NB4 (cell line): Measurements from ENCODE around the gene RILP.

ENCODE experiments used
- DNase-seq: peaks from one replicate; pipeline ENCODE4 v3.0.0; 2010; ENCODE audit warnings: low read depth
- H3K4me3 ChIP-seq: one replicate; pipeline ENCODE4 v1.5.1; 2011; ENCODE audit warnings: mild to moderate bottlenecking, low read depth, low read length, moderate library complexity
- MAX ChIP-seq: IDR thresholded peaks from 2 replicates; pipeline ENCODE4 v1.6.1; 2011; ENCODE audit warnings: low read depth, low read length
- MYC ChIP-seq: IDR thresholded peaks from 2 replicates; pipeline ENCODE4 v1.6.1; 2011; ENCODE audit warnings: low read depth, low read length
- POLR2A ChIP-seq: IDR thresholded peaks from 2 replicates; pipeline ENCODE4 v1.6.1; 2011; ENCODE audit warnings: mild to moderate bottlenecking; ENCODE audit not compliant: insufficient read length; ENCODE audit errors: extremely low read depth
- TF ChIP-seq, protein P1 (sequence below): IDR thresholded peaks from one replicate; pipeline ENCODE4 v1.5.1; 2012; ENCODE audit warnings: low read depth, low read length

RILP gene

DNA sequence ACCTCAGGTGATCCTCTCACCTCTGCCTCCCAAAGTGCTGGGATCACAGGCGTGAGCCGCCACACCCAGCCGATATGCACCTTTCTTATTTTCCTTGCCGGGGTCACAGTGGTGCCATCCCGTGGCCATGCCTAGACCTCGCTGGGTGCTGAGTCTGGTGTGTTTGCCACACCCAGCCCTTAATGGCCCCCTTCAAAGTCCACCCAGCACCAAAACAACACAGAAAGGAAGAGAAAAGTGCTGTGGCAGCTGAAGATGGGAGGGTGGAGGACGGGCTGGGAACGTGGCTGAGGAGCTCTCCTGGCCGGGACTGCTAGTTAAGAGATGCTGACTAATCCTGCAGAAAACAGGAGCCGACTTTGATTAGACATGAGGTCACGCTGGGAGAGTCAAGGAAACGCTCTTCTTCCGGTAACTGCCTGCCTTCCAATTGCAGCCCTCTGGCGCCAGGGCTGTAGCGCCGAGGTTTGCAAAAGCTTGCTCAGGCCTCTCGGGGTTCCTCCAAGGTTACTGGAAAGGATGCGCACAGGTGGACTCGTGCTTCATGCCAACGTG is 32.0 kb downstream of the RILP start:
- no peak for DNase-seq
- no peak overlapping the region for H3K4me3 ChIP-seq
- TF ChIP-seq, protein P1, sequence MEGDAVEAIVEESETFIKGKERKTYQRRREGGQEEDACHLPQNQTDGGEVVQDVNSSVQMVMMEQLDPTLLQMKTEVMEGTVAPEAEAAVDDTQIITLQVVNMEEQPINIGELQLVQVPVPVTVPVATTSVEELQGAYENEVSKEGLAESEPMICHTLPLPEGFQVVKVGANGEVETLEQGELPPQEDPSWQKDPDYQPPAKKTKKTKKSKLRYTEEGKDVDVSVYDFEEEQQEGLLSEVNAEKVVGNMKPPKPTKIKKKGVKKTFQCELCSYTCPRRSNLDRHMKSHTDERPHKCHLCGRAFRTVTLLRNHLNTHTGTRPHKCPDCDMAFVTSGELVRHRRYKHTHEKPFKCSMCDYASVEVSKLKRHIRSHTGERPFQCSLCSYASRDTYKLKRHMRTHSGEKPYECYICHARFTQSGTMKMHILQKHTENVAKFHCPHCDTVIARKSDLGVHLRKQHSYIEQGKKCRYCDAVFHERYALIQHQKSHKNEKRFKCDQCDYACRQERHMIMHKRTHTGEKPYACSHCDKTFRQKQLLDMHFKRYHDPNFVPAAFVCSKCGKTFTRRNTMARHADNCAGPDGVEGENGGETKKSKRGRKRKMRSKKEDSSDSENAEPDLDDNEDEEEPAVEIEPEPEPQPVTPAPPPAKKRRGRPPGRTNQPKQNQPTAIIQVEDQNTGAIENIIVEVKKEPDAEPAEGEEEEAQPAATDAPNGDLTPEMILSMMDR: no peak
- TF ChIP-seq POLR2A: no peak
- TF ChIP-seq MAX: no peak
- no peak for TF ChIP-seq MYC

DNA sequence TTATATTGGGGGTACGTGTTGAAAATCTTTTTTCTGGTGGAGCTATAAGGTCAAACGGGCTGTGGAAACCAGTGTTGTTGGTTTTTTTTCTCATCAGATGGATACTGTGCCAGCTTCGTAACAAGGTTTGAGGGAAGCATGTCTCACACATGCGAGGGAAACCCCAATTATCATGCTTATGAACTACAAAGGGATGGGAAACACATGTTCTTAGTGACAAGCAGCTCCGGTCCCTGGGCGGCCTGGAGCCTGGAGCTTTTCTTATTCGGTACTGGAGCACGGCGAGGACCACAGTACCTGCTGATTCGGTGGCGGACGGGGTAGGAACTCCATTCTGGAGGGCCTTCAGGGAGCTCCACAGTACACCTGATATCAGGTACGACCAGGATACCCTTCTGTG is 33.6 kb downstream of the RILP start:
- TF ChIP-seq, protein P1: no peak
- no peak for TF ChIP-seq POLR2A
- no peak for TF ChIP-seq MAX
- TF ChIP-seq MYC: no peak
- H3K4me3 ChIP-seq: no peak overlapping the region
- DNase-seq: no peak

DNA sequence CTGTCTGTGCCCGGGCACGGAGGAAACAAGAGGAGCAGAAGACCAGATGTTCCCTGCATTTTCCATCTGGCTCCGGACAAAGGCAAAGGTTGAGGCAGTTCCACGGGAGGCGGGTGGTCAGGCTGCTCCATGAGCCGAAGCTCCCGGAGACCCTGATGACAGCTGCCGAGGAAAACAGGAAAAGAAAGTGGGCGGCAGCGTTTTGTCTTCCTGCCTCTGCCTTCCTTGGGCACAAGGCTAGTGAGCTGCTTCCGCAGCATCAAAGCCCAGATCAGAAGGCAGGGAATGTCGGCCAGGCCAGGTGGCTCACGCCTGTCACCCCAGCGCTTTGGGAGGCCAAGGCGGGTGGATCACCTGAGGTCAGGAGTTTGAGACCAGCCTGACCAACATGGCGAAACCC is 37.3 kb downstream of the RILP start:
- no peak overlapping the region for H3K4me3 ChIP-seq
- no peak for DNase-seq
- no peak for TF ChIP-seq POLR2A
- TF ChIP-seq, protein P1: no peak
- TF ChIP-seq MAX: no peak
- TF ChIP-seq MYC: no peak

GRCh38 chr17:1611715-1612114 is 38.0 kb downstream of the RILP start:
- TF ChIP-seq MAX (no peak), MYC (no peak), POLR2A (no peak)
- TF ChIP-seq, protein P1: no peak
- DNase-seq: peak; percentile 66
- H3K4me3 ChIP-seq: no peak overlapping the region

DNA sequence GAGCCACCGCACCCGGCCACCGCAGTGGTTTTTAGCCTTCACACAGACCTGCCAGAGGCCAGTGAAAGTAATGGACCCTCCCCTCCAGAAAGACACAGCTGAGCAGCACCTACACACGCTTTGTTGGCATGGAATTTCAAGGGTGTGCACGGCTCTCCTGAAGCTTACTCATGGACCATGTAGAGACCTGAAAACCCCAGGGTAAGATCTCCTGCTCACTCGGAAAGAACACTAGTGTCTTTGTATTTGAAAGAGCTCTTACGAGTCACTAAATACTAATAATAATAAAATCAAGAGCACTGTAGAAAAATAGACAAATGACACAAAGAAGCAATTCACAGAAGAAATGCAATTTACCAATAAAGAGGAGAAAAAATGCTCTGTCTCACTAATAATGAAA is 41.0 kb downstream of the RILP start:
- DNase-seq: no peak
- TF ChIP-seq, protein P1: no peak
- TF ChIP-seq POLR2A: no peak
- no peak for TF ChIP-seq MAX
- no peak for TF ChIP-seq MYC
- no peak overlapping the region for H3K4me3 ChIP-seq

GRCh38 chr17:1607971-1608320 is 41.7 kb downstream of the RILP start:
- no peak for DNase-seq
- no peak for TF ChIP-seq MAX
- no peak for TF ChIP-seq MYC
- TF ChIP-seq, protein P1: no peak
- TF ChIP-seq POLR2A: no peak

More at GRCh38 chr17:1607971-1608320, 41.7 kb downstream of the RILP start:
- H3K4me3 ChIP-seq: no peak overlapping the region
